ENCODE measurements around the gene ART5. TPM values are rescaled to one million over a fixed set of nuclear protein-coding genes. Genes with fewer than 3 reads are reported as not detected.

The ART5 gene
- total and polyA plus RNA-seq, 9 of the 15 experiments (the other 6 are each of a cell fraction or from before 2014, with no cell fraction given), result 0.08 to 0.59 (median 0.33) TPM

GRCh38 chr11:3667149-3668035 lies 25.6 kb upstream of the ART5 start:
- WGBS (ENCODE audit: insufficient coverage, low coverage, missing lambda C conversion rate), result 96% methylated on average over 42 of the region's 89 CpGs
- Histone ChIP-seq H3K27ac (ENCODE audit: extremely low read depth, low read depth, low read length) (no peak overlapping the region), H3K9ac (ENCODE audit: insufficient read depth in 1 of 2, low read depth in 2 of 2, low read length in 2 of 2) (no peak overlapping the region; a peak in 1 of 4 replicates), H3K4me1 (replicated peaks in 1 of 2; ENCODE audit: control insufficient read depth in 2 of 2, insufficient read depth in 2 of 2, low read length in 2 of 2) (peaks cover 0 to 16% of the 10 kb centered on the region in 2 experiments; a peak in 2 of 5 replicates), H3K27me3 (ENCODE audit: control insufficient read depth in 2 of 2, insufficient read depth in 2 of 2, low read length in 2 of 2) (no peaks in the 10 kb centered on the region), H4K20me1 (replicated peaks; ENCODE audit: control insufficient read depth, insufficient read depth, low read length) (no peaks in the 10 kb centered on the region), H3K4me2 (ENCODE audit: insufficient read depth, low read length) (no peak overlapping the region), H3K9me3 (replicated peaks; ENCODE audit: control insufficient read depth, insufficient read depth, low read depth, low read length) (no peaks in the 10 kb centered on the region), H3K9me1 (ENCODE audit: control insufficient read depth, insufficient read depth, low read length) (no peaks in the 10 kb centered on the region), H3K36me3 (ENCODE audit: control insufficient read depth, insufficient read depth, low read length) (peaks cover 34% of the 10 kb centered on the region; the same call in 1 of the 3 replicates), H3K4me3 (no peak overlapping the region), H3K79me2 (ENCODE audit: control insufficient read depth, insufficient read depth, low read length) (no peaks in the 10 kb centered on the region), H2AFZ (ENCODE audit: low read depth, low read length) (no peak overlapping the region)
- FAIRE-seq (no peak), DNase-seq (ENCODE audit: extremely low read depth in 1 of 4, low spot score in 3 of 4) (no peak), ATAC-seq (no peak)
- POLR2A ChIA-PET, result no interaction called here
- in situ Hi-C loops (cut with MboI) (no loop called here), intact Hi-C loops (cut with micrococcal nuclease) (no loop called here)
- CTCF ChIA-PET (ENCODE audit: low intra/inter-chr PET ratio), result no interaction called here
- no TSS peak for BruUV-seq (replicated peaks)
- TF ChIP-seq POLR2G (IDR thresholded peaks at IDR 0.05; ENCODE audit: low read depth, low read length) (0 out of 2 replicates have a peak, but pooled peaks have one; percentile 19), SP1 (CRISPR knock-in tag; IDR thresholded peaks at IDR 0.05) (no peak), ZNF785 (CRISPR knock-in tag; IDR thresholded peaks at IDR 0.05) (no peak)
- TF ChIP-seq, protein P1, sequence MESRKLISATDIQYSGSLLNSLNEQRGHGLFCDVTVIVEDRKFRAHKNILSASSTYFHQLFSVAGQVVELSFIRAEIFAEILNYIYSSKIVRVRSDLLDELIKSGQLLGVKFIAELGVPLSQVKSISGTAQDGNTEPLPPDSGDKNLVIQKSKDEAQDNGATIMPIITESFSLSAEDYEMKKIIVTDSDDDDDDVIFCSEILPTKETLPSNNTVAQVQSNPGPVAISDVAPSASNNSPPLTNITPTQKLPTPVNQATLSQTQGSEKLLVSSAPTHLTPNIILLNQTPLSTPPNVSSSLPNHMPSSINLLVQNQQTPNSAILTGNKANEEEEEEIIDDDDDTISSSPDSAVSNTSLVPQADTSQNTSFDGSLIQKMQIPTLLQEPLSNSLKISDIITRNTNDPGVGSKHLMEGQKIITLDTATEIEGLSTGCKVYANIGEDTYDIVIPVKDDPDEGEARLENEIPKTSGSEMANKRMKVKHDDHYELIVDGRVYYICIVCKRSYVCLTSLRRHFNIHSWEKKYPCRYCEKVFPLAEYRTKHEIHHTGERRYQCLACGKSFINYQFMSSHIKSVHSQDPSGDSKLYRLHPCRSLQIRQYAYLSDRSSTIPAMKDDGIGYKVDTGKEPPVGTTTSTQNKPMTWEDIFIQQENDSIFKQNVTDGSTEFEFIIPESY (CRISPR knock-in tag; IDR thresholded peaks at IDR 0.05), result peak; percentile 54; the same call in 1 of the 2 replicates
